Skeletal muscle satellite cell (primary cell): ENCODE data around the gene FYN.

Experiments used
- H3K27me3 ChIP-seq: 2 replicates; pipeline ENCODE4 v1.7.0; 2013; ENCODE audit warnings: low read length; ENCODE audit not compliant: control insufficient read depth, insufficient read depth
- H3K36me3 ChIP-seq: 2 replicates; pipeline ENCODE4 v1.7.0; 2013; ENCODE audit warnings: mild to moderate bottlenecking, control low read depth, low read length; ENCODE audit not compliant: insufficient read depth
- H3K4me1 ChIP-seq: 2 replicates; pipeline ENCODE4 v1.7.0; 2013; ENCODE audit warnings: low read length; ENCODE audit not compliant: control insufficient read depth, insufficient read depth
- H3K4me2 ChIP-seq: 2 replicates; pipeline ENCODE4 v1.7.0; 2013; ENCODE audit warnings: mild to moderate bottlenecking, low read length
- H3K4me3 ChIP-seq: 2 replicates; pipeline ENCODE4 v1.7.0; 2013; ENCODE audit warnings: low read length
- H3K9ac ChIP-seq: 2 replicates; pipeline ENCODE4 v1.7.0; 2013; ENCODE audit warnings: mild to moderate bottlenecking, low read depth, low read length, moderate library complexity
- H3K9me3 ChIP-seq: replicated peaks from 2 replicates; pipeline ENCODE4 v1.7.0; 2013; ENCODE audit warnings: mild to moderate bottlenecking, control low read depth, low read length

FYN gene

DNA sequence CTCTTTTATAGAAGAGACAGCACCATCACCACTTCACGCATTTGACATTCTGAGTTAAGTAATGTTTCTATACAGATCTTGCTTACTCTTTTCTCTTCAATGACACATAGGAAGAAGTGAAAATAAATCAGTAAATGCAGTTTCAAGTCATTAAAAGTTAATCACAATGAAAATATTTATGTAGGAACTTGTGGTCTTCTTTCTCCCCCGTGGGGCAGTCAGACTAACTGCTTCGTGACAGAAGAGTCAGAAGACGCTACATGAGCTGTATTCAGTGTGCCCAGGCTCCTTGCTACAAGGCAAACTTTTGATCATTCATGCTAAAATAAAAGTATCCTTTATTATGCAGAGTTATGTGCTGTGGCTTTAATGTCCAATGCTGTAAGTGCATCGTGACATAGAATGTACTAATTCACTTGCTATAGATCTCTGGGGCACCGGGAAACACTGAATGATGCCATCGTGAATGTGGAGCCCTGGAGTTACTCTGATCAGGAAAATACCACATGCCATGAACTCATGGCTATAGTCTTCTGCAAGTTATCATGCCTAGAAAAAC, 149.8 kb downstream of the FYN start:
- Histone ChIP-seq H3K27me3 (no peaks in the 10 kb centered on the region), H3K4me2 (peak overlapping the region; percentile 13), H3K36me3 (peaks cover 18% of the 10 kb centered on the region)

DNA sequence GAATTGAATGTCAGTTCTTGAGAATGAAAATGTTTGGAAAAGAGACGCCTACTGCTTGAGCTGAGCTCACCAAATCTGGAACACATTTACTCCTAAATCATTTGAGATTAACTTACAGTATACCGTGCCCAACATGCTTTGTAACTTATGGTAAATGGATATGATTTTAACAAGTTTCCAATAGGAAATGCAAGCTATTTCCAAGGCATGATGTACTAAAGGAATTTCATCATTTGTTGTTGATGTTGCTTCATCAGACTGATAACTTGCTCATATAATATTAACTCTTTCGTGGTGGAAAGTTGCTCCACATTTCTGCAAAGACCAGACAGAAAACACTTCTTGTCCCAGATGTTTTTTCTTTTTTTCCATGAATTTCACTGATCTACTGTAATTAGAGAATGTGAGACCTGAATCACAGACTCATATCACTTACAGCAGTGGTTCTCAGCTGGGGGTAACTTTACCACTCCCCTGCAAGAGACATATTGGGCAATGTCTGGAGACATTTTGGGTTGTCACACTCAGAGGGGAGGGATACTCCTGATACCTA, 151.0 kb downstream of the FYN start:
- Histone ChIP-seq H3K36me3 (peaks cover 27% of the 10 kb centered on the region), H3K9me3 (no peaks in the 10 kb centered on the region), H3K4me2 (peak overlapping the region; percentile 43), H3K4me1 (peaks cover 52% of the 10 kb centered on the region), H3K27me3 (no peaks in the 10 kb centered on the region), H3K4me3 (no peak overlapping the region), H3K9ac (no peak overlapping the region)

More for the DNA sequence above, 149.8 kb downstream of the FYN start:
- Histone ChIP-seq H3K9ac (no peak overlapping the region), H3K4me1 (peaks cover 61% of the 10 kb centered on the region), H3K9me3 (no peaks in the 10 kb centered on the region), H3K4me3 (no peak overlapping the region)

- H3K27me3 ChIP-seq: no peaks in the 10 kb centered on the region
- H3K36me3 ChIP-seq: peaks cover 27% of the 10 kb centered on the region
- H3K4me2 ChIP-seq: peak overlapping the region; percentile 43
- no peaks in the 10 kb centered on the region for H3K9me3 ChIP-seq
- no peak overlapping the region for H3K4me3 ChIP-seq
- peaks cover 49% of the 10 kb centered on the region for H3K4me1 ChIP-seq
- H3K9ac ChIP-seq: no peak overlapping the region
Measured at GRCh38 chr6:111721753-111722154, 151.5 kb downstream of the FYN start.

DNA sequence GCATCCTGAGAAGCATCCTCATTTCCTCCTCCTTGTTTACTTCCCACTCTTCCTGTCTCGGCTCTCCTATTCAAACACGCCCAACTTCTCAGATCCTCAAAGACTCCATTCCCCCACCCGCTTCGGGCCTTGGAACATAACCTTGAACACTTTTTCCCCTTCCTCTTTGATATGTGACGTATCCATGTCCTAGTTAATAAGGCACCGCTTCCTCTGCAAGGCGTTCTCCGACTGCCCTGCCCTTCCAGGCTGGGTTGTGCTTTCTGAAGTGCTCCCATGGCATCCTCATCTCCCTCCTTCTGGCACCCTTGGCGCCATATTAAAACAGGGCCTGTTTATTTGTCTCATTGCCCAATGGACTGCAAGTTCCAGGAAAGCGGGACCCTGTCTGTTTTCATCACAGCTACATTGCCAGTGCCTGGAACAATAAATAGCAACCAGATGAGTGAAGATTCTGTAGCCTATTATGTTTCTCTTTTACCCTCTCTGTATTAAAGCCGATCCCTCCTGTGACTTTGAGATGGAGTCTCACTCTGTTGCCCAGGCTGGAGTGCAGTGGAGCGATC, 152.2 kb downstream of the FYN start:
- H3K9ac ChIP-seq: no peak overlapping the region
- H3K4me3 ChIP-seq: no peak overlapping the region
- H3K36me3 ChIP-seq: peaks cover 27% of the 10 kb centered on the region
- H3K4me1 ChIP-seq: peaks cover 45% of the 10 kb centered on the region
- no peaks in the 10 kb centered on the region for H3K27me3 ChIP-seq
- no peaks in the 10 kb centered on the region for H3K9me3 ChIP-seq
- no peak overlapping the region for H3K4me2 ChIP-seq

- Histone ChIP-seq H3K36me3 (peaks cover 33% of the 10 kb centered on the region), H3K9me3 (no peaks in the 10 kb centered on the region), H3K4me3 (no peak overlapping the region), H3K4me1 (peaks cover 24% of the 10 kb centered on the region), H3K9ac (no peak overlapping the region), H3K27me3 (no peaks in the 10 kb centered on the region), H3K4me2 (no peak overlapping the region)
Measured at GRCh38 chr6:111718990-111719389, 154.3 kb downstream of the FYN start.

- Histone ChIP-seq H3K9ac (no peak overlapping the region), H3K4me2 (no peak overlapping the region), H3K9me3 (no peaks in the 10 kb centered on the region), H3K27me3 (no peaks in the 10 kb centered on the region), H3K36me3 (peaks cover 40% of the 10 kb centered on the region), H3K4me3 (no peak overlapping the region), H3K4me1 (peaks cover 18% of the 10 kb centered on the region)
Measured at GRCh38 chr6:111718326-111718725, 154.9 kb downstream of the FYN start.

- H3K36me3 ChIP-seq: peaks cover 47% of the 10 kb centered on the region
- peaks cover 16% of the 10 kb centered on the region for H3K4me1 ChIP-seq
Measured at GRCh38 chr6:111717621-111718020, 155.6 kb downstream of the FYN start.

GRCh38 chr6:111716325-111716724, 156.9 kb downstream of the FYN start:
- Histone ChIP-seq H3K4me3 (no peak overlapping the region), H3K36me3 (peaks cover 55% of the 10 kb centered on the region), H3K27me3 (no peaks in the 10 kb centered on the region), H3K4me1 (peaks cover 17% of the 10 kb centered on the region), H3K9me3 (no peaks in the 10 kb centered on the region), H3K4me2 (no peak overlapping the region), H3K9ac (no peak overlapping the region)

More at GRCh38 chr6:111717621-111718020, 155.6 kb downstream of the FYN start:
- no peak overlapping the region for H3K9ac ChIP-seq
- no peaks in the 10 kb centered on the region for H3K27me3 ChIP-seq
- H3K9me3 ChIP-seq: no peaks in the 10 kb centered on the region
- no peak overlapping the region for H3K4me2 ChIP-seq
- H3K4me3 ChIP-seq: no peak overlapping the region

GRCh38 chr6:111715321-111715720, 157.9 kb downstream of the FYN start:
- H3K36me3 ChIP-seq: peaks cover 55% of the 10 kb centered on the region
- H3K4me1 ChIP-seq: peaks cover 27% of the 10 kb centered on the region

DNA sequence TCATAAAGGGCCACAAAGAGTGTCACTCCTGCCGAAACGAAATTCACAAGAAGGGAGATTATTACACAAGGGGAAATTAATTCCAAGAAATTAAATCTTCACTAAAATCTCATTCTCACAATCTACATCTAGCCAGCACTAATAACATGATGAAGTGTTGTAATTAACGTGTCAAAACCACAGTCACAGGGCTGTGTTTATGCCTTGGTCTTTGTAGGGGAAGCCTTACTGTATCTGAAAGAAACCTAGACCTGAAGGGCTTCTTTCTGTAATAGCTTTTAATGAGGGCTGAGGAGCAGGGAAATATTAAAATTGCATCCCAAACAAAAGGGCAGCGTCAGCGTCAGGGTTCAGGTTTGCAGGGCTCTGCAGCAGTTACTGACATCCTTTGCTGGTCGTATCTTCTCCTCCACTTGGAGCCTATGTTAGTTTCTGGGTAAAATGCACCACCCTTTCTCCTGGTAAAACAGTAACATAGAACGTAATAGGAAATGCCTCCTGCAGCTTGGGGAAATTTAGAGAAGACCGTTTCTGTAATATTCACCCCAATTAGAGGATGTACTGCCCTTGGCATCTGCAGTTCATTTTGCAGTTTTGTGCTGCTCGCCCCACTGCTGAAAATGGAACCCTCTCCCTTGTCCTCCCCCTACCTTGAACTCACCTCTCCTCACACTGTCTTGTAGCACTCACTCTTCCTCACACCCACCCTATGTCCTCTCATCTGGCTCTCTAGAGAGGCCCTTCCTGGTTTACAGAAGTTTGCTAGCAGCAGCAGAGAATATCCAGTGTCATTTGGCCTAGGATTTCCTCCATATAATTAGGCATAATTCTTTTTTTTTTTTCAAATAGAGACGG, 158.6 kb downstream of the FYN start:
- Histone ChIP-seq H3K4me3 (no peak overlapping the region), H3K27me3 (no peaks in the 10 kb centered on the region), H3K36me3 (peaks cover 51% of the 10 kb centered on the region), H3K4me1 (peaks cover 30% of the 10 kb centered on the region), H3K9me3 (no peaks in the 10 kb centered on the region), H3K4me2 (no peak overlapping the region), H3K9ac (no peak overlapping the region)

More at GRCh38 chr6:111715321-111715720, 157.9 kb downstream of the FYN start:
- Histone ChIP-seq H3K9ac (no peak overlapping the region), H3K27me3 (no peaks in the 10 kb centered on the region), H3K4me2 (no peak overlapping the region), H3K9me3 (no peaks in the 10 kb centered on the region), H3K4me3 (no peak overlapping the region)

GRCh38 chr6:111713811-111714210, 159.4 kb downstream of the FYN start:
- Histone ChIP-seq H3K4me3 (no peak overlapping the region), H3K4me2 (no peak overlapping the region), H3K36me3 (peaks cover 45% of the 10 kb centered on the region), H3K9me3 (no peaks in the 10 kb centered on the region), H3K4me1 (peaks cover 30% of the 10 kb centered on the region), H3K9ac (no peak overlapping the region), H3K27me3 (no peaks in the 10 kb centered on the region)
